MM.1S (cell line): Measurements from ENCODE around the gene CEP164.

ENCODE experiments used
- DNase-seq: peaks from one replicate; pipeline ENCODE4 v3.0.0-alpha.2; 2015
- H2AFZ ChIP-seq: fragments of 300-600 bp; sonication (generic); 2 replicates; pipeline ENCODE4 v1.6.0; 2016; ENCODE audit warnings: antibody characterized with exemption, low read length
- H3F3A ChIP-seq: fragments of 300-600 bp; sonication (generic); 2 replicates; pipeline ENCODE4 v1.6.1; 2016; ENCODE audit warnings: mild to moderate bottlenecking, antibody characterized with exemption, low read length, moderate library complexity, mixed read lengths; ENCODE audit not compliant: insufficient read depth
- H3K27ac ChIP-seq: fragments of 300-600 bp; sonication (generic); 2 replicates; pipeline ENCODE4 v1.5.1; 2016; ENCODE audit warnings: mild to moderate bottlenecking, low read length
- H3K27me3 ChIP-seq: fragments of 300-600 bp; sonication (generic); replicated peaks from 2 replicates; pipeline ENCODE4 v1.6.0; 2016; ENCODE audit warnings: low read length; ENCODE audit not compliant: insufficient read depth
- H3K36me3 ChIP-seq: fragments of 300-600 bp; sonication (generic); replicated peaks from 2 replicates; pipeline ENCODE4 v1.6.1; 2016; ENCODE audit warnings: mild to moderate bottlenecking, low read length, mixed read lengths; ENCODE audit not compliant: insufficient read depth
- H3K4me1 ChIP-seq: fragments of 300-600 bp; sonication (generic); 2 replicates; pipeline ENCODE4 v1.6.1; 2016; ENCODE audit warnings: low read length, mixed read lengths
- H3K4me2 ChIP-seq: fragments of 300-600 bp; sonication (generic); 2 replicates; pipeline ENCODE4 v1.6.0; 2016; ENCODE audit warnings: low read depth, low read length
- H3K4me3 ChIP-seq: fragments of 300-600 bp; sonication (generic); 2 replicates; pipeline ENCODE4 v1.5.1; 2016; ENCODE audit warnings: low read length, mixed read lengths
- H3K79me2 ChIP-seq: fragments of 300-600 bp; sonication (generic); 2 replicates; pipeline ENCODE4 v1.6.1; 2016; ENCODE audit warnings: mixed run types, low read length, mixed read lengths
- H3K9ac ChIP-seq: fragments of 300-600 bp; sonication (generic); 2 replicates; pipeline ENCODE4 v1.6.1; 2016; ENCODE audit warnings: low read length, mixed read lengths
- H3K9me2 ChIP-seq: fragments of 300-600 bp; sonication (generic); replicated peaks from 2 replicates; pipeline ENCODE4 v1.6.1; 2016; ENCODE audit warnings: mild to moderate bottlenecking, low read length, mixed read lengths; ENCODE audit not compliant: insufficient read depth
- H3K9me3 ChIP-seq: fragments of 300-600 bp; sonication (generic); replicated peaks from 2 replicates; pipeline ENCODE4 v1.6.1; 2016; ENCODE audit warnings: mild to moderate bottlenecking, low read length, mixed read lengths; ENCODE audit not compliant: insufficient read depth
- H4K20me1 ChIP-seq: fragments of 300-600 bp; sonication (generic); 2 replicates; pipeline ENCODE4 v1.6.1; 2016; ENCODE audit warnings: mild to moderate bottlenecking, low read length, moderate library complexity, mixed read lengths; ENCODE audit not compliant: insufficient read depth
- EZH2 ChIP-seq: fragments of 300-600 bp; sonication (generic); optimal IDR thresholded peaks from 2 replicates; pipeline ENCODE3; 2017; ENCODE audit warnings: low read depth, mild to moderate bottlenecking, antibody characterized with exemption, low read length, mixed read lengths
- EZH2phosphoT487 ChIP-seq: fragments of 300-600 bp; sonication (generic); IDR thresholded peaks from 2 replicates; pipeline ENCODE4 v1.6.1; 2018; ENCODE audit warnings: antibody characterized with exemption, low read length
- TF ChIP-seq, protein P1 (sequence below): fragments of 300-600 bp; sonication (generic); IDR thresholded peaks from 2 replicates; pipeline ENCODE4 v1.5.1; 2016; ENCODE audit warnings: antibody characterized with exemption, low read length, mixed read lengths

CEP164 gene

DNA sequence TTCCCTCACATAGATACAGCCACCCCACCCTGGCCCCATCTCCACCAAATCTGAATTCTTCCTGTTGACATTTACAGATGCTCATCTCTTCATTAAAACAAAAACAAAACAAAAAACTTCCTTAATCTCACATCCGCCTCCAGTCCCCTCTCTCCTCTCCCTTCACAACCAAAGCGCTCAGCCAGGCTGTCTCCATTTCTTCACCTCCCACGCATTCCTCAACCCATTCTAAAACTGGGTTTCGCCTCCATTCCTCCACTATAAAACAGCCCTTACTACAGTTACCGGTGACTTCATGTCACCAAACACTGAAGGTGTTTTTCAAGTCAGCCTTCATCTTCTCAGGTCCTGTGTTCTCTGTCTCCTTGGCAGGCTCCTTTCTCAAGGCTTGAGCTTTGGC lies 26.9 kb upstream of the CEP164 start:
- TF ChIP-seq, protein P1, sequence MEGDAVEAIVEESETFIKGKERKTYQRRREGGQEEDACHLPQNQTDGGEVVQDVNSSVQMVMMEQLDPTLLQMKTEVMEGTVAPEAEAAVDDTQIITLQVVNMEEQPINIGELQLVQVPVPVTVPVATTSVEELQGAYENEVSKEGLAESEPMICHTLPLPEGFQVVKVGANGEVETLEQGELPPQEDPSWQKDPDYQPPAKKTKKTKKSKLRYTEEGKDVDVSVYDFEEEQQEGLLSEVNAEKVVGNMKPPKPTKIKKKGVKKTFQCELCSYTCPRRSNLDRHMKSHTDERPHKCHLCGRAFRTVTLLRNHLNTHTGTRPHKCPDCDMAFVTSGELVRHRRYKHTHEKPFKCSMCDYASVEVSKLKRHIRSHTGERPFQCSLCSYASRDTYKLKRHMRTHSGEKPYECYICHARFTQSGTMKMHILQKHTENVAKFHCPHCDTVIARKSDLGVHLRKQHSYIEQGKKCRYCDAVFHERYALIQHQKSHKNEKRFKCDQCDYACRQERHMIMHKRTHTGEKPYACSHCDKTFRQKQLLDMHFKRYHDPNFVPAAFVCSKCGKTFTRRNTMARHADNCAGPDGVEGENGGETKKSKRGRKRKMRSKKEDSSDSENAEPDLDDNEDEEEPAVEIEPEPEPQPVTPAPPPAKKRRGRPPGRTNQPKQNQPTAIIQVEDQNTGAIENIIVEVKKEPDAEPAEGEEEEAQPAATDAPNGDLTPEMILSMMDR, result no peak
- TF ChIP-seq EZH2phosphoT487, result no peak
- TF ChIP-seq EZH2, result no peak
- Histone ChIP-seq H3K27ac (no peak overlapping the region), H3K36me3 (no peaks in the 10 kb centered on the region), H3K9me3 (no peaks in the 10 kb centered on the region), H2AFZ (no peak overlapping the region), H3K4me2 (no peak overlapping the region), H3K4me3 (no peak overlapping the region), H3K27me3 (no peaks in the 10 kb centered on the region), H3K79me2 (no peaks in the 10 kb centered on the region), H4K20me1 (no peaks in the 10 kb centered on the region), H3F3A (no peaks in the 10 kb centered on the region), H3K9ac (no peak overlapping the region), H3K9me2 (no peaks in the 10 kb centered on the region), H3K4me1 (no peaks in the 10 kb centered on the region)
- no peak for DNase-seq

DNA sequence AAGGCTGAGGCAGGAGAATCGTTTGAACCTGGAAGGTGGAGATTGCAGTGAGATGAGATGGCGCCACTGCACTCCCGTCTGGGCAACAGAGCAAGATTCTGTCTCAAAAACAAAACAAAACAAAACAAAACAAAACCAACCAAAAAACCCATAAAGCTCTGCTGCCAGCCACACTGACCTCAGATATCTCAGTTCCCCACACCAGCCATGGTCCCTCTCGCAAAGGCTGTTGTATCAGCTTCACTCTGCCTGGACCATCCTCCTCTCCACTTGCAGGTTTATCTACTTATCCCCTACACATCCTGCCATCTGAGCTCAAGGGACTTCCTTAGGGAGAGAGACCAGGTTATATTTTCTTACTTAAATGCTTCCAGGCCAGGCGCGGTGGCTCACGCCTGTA lies 25.4 kb upstream of the CEP164 start:
- H3K9ac ChIP-seq, result no peak overlapping the region
- no peak overlapping the region for H3K4me3 ChIP-seq
- H3K4me2 ChIP-seq, result no peak overlapping the region
- H3K9me3 ChIP-seq, result no peaks in the 10 kb centered on the region
- H3K79me2 ChIP-seq, result no peaks in the 10 kb centered on the region
- H3F3A ChIP-seq, result no peaks in the 10 kb centered on the region
- DNase-seq, result no peak
- H3K4me1 ChIP-seq, result no peaks in the 10 kb centered on the region
- no peak overlapping the region for H2AFZ ChIP-seq
- no peaks in the 10 kb centered on the region for H4K20me1 ChIP-seq
- no peaks in the 10 kb centered on the region for H3K9me2 ChIP-seq
- H3K27ac ChIP-seq, result no peak overlapping the region
- H3K36me3 ChIP-seq, result no peaks in the 10 kb centered on the region
- TF ChIP-seq EZH2, result no peak
- TF ChIP-seq EZH2phosphoT487, result no peak
- TF ChIP-seq, protein P1, result no peak
- H3K27me3 ChIP-seq, result no peaks in the 10 kb centered on the region

DNA sequence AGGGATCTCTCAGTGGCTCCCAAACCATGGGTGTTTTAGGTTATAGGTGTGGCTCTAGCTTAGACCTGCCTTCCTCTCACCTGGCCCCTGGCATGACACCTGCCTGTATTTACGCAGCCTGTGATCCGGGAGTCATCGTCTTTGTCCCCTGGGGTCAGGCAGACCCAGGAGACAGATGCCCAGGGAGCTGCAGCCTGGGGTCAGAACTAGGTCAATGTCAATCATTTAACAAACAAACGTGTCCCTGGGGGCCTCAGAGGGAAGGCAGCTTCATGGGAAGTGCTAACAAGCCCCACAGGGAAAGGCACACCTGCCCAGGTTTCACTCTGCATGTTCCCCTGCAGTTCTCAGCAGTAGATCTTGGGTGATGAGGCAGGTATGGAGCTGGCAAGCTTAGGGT lies 24.6 kb upstream of the CEP164 start:
- H3K4me2 ChIP-seq, result no peak overlapping the region
- no peaks in the 10 kb centered on the region for H3K36me3 ChIP-seq
- H3F3A ChIP-seq, result no peaks in the 10 kb centered on the region
- no peaks in the 10 kb centered on the region for H4K20me1 ChIP-seq
- H3K27ac ChIP-seq, result no peak overlapping the region
- no peak for DNase-seq
- H3K4me1 ChIP-seq, result no peaks in the 10 kb centered on the region
- TF ChIP-seq EZH2 (no peak), EZH2phosphoT487 (no peak)
- TF ChIP-seq, protein P1, result no peak
- no peak overlapping the region for H2AFZ ChIP-seq
- H3K9me2 ChIP-seq, result no peaks in the 10 kb centered on the region
- no peak overlapping the region for H3K4me3 ChIP-seq
- H3K27me3 ChIP-seq, result no peaks in the 10 kb centered on the region
- H3K79me2 ChIP-seq, result no peaks in the 10 kb centered on the region
- H3K9ac ChIP-seq, result no peak overlapping the region
- H3K9me3 ChIP-seq, result no peaks in the 10 kb centered on the region
